Gastrocnemius medialis (tissue), 4 donors: ENCODE results near the gene GNG4. TPM values are rescaled to one million over a fixed set of nuclear protein-coding genes. Genes with fewer than 3 reads are reported as not detected.

Experiments used
- ATAC-seq, 2 donors: fragments of 150-250 bp; one replicate each; pipeline ENCODE4 v1.9.1; 2016
- DNase-seq, 2 donors: peaks; one replicate each; pipeline ENCODE4 v3.0.0-alpha.2; 2019
- H3K27ac ChIP-seq, 4 donors: fragments of 200-600 bp; sonication (generic); 1 replicate in 1 of 4; 2 replicates in 3 of 4; pipeline ENCODE4 v1.5.1; 2016 to 2018; ENCODE audit warnings: mild to moderate bottlenecking in 2 of 4, moderate library complexity in 1 of 4
- H3K27me3 ChIP-seq, 3 donors: fragments of 200-600 bp; sonication (generic) in 2 of 3; 1 replicate in 1 of 3; 2 replicates in 2 of 3; pipeline versions ENCODE4 v1.5.1 to v1.6.0; 2016 to 2019; ENCODE audit warnings: mild to moderate bottlenecking in 1 of 3, moderate library complexity in 1 of 3
- H3K36me3 ChIP-seq, 2 donors: fragments of 200-600 bp; sonication (generic) in 1 of 2; one replicate each; pipeline ENCODE4 v1.5.1; 2017 to 2018
- H3K4me1 ChIP-seq, 2 donors: fragments of 200-600 bp; sonication (generic) in 1 of 2; one replicate each; pipeline ENCODE4 v1.5.1; 2016 to 2017; ENCODE audit warnings: mild to moderate bottlenecking in 2 of 2
- H3K4me3 ChIP-seq, 4 donors: fragments of 200-600 bp; sonication (generic) in 3 of 4; 1 replicate in 1 of 4; 2 replicates in 3 of 4; pipeline ENCODE4 v1.5.1; 2016 to 2019; ENCODE audit warnings: mild to moderate bottlenecking in 2 of 4
- H3K9me3 ChIP-seq, 3 donors: fragments of 200-600 bp; sonication (generic) in 2 of 3; 1 replicate in 1 of 3; 2 replicates in 2 of 3; pipeline ENCODE4 v1.5.1; 2016 to 2019
- CTCF ChIP-seq, 5 experiments: fragments of 450-650 bp in 3 of 5; fragments of 200-600 bp in 2 of 5; sonication (generic) in 2 of 5; IDR thresholded peaks in 4 of 5; conservative IDR thresholded peaks in 1 of 5; 1 replicate in 4 of 5; 2 replicates in 1 of 5; pipeline ENCODE4 v1.5.1; 2016 to 2019; ENCODE audit warnings: antibody characterized with exemption in 5 of 5, mild to moderate bottlenecking in 3 of 5, moderate library complexity in 3 of 5
- POLR2A ChIP-seq, 2 donors: fragments of 450-650 bp; IDR thresholded peaks; one replicate each; pipeline ENCODE4 v1.6.1; 2017; ENCODE audit warnings: antibody characterized with exemption in 2 of 2, mild to moderate bottlenecking in 2 of 2, moderate library complexity in 2 of 2
- in situ Hi-C, 4 donors: fragments of 200-750 bp; cut with MboI; loops; one replicate each; pipeline versions ENCODE4 v1.15.0 to v1.8.0; 2017; ENCODE audit warnings: low sequenced_read_pairs in 4 of 4
- intact Hi-C: fragments of 100-400 bp; cut with DNase I; formaldehyde crosslinking; loops from one replicate; pipeline ENCODE4 v1.15.1; 2023; ENCODE audit warnings: low total_unique reads
- total RNA-seq, 4 donors: library from RNA; depleted of rRNA; stranded (reverse); fragments of >200 nt; gene quantifications; one replicate each; pipeline versions ENCODE4 v1.1.0 to v1.2.3, GENCODE V29; 2016

The GNG4 gene
- total RNA-seq, 4 donors from 2014 or later = not detected

- in situ Hi-C loops = no loop called here
These were observed 117.2 kb downstream of the GNG4 start for GRCh38 chr1:235532360-235532759.

GRCh38 chr1:235527196-235527814, 122.3 kb downstream of the GNG4 start:
- intact Hi-C loops (no loop called here), in situ Hi-C loops (no loop called here)
- no peaks in the 10 kb centered on the region for H3K4me1 ChIP-seq
- H3K4me3 ChIP-seq = no peak overlapping the region
- DNase-seq = no peak
- no peak for TF ChIP-seq CTCF (IDR thresholded peaks at IDR 0.05 in 4 of 5, conservative IDR thresholded peaks at IDR 0.05 in 1 of 5)
- no peak for TF ChIP-seq POLR2A (IDR thresholded peaks at IDR 0.05)
- no peak for ATAC-seq
- H3K27ac ChIP-seq = no peak overlapping the region
- H3K36me3 ChIP-seq = no peaks in the 10 kb centered on the region
- no peaks in the 10 kb centered on the region for H3K9me3 ChIP-seq
- no peaks in the 10 kb centered on the region for H3K27me3 ChIP-seq

More at GRCh38 chr1:235532360-235532759, 117.2 kb downstream of the GNG4 start:
- Histone ChIP-seq H3K4me1 (no peaks in the 10 kb centered on the region), H3K36me3 (no peaks in the 10 kb centered on the region), H3K9me3 (no peaks in the 10 kb centered on the region), H3K27ac (no peak overlapping the region), H3K4me3 (no peak overlapping the region), H3K27me3 (no peaks in the 10 kb centered on the region)
- DNase-seq (no peak), ATAC-seq (no peak)
- TF ChIP-seq POLR2A (IDR thresholded peaks at IDR 0.05) (no peak), CTCF (IDR thresholded peaks at IDR 0.05 in 4 of 5, conservative IDR thresholded peaks at IDR 0.05 in 1 of 5) (no peak)
- intact Hi-C loops = no loop called here

- Histone ChIP-seq H3K4me3 (no peak overlapping the region), H3K4me1 (no peaks in the 10 kb centered on the region), H3K27me3 (no peaks in the 10 kb centered on the region), H3K9me3 (no peaks in the 10 kb centered on the region), H3K27ac (no peak overlapping the region), H3K36me3 (no peaks in the 10 kb centered on the region)
- ATAC-seq (no peak), DNase-seq (no peak)
- TF ChIP-seq POLR2A (IDR thresholded peaks at IDR 0.05) (no peak), CTCF (IDR thresholded peaks at IDR 0.05 in 4 of 5, conservative IDR thresholded peaks at IDR 0.05 in 1 of 5) (no peak)
- intact Hi-C loops = no loop called here
- in situ Hi-C loops = no loop called here
These were observed 124.3 kb downstream of the GNG4 start for GRCh38 chr1:235525314-235525713.

GRCh38 chr1:235516862-235517446, 132.6 kb downstream of the GNG4 start:
- in situ Hi-C loops = loop anchor here in 2 of 4 donors (10.0 to 25.0 kb wide), 4 partner anchors 245 to 458 kb away; no protein-coding TSS in a partner anchor

More at GRCh38 chr1:235516862-235517446, 132.6 kb downstream of the GNG4 start:
- Histone ChIP-seq H3K4me3 (no peak overlapping the region), H3K27ac (no peak overlapping the region), H3K4me1 (no peaks in the 10 kb centered on the region), H3K27me3 (no peaks in the 10 kb centered on the region), H3K9me3 (no peaks in the 10 kb centered on the region), H3K36me3 (no peaks in the 10 kb centered on the region)
- TF ChIP-seq POLR2A (IDR thresholded peaks at IDR 0.05) (no peak), CTCF (IDR thresholded peaks at IDR 0.05 in 4 of 5, conservative IDR thresholded peaks at IDR 0.05 in 1 of 5) (no peak)
- intact Hi-C loops = loop anchor here (5.0 kb wide), 1 partner anchor 345 kb away; no protein-coding TSS in a partner anchor
- ATAC-seq (no peak), DNase-seq (no peak)
